GM23338 (cell line): ENCODE measurements around the gene ERBB4. TPM values are rescaled to one million over a fixed set of nuclear protein-coding genes. Genes with fewer than 3 reads are reported as not detected.

ENCODE experiments used
- ATAC-seq: fragments of 200-7000 bp; cut with Tn5 transposase; 3 replicates; pipeline ENCODE4 v1.9.1; 2020
- DNase-seq: peaks from one replicate; pipeline ENCODE4 v3.0.0-alpha.2; 2015; ENCODE audit warnings: low spot score
- H2AFZ ChIP-seq: fragments of 200-600 bp; sonication (generic); 2 replicates; pipeline ENCODE4 v1.8.0; 2016; ENCODE audit warnings: antibody characterized with exemption, mild to moderate bottlenecking, moderate library complexity
- H3F3A ChIP-seq: fragments of 200-600 bp; sonication (generic); replicated peaks from 2 replicates; pipeline ENCODE4 v1.8.0; 2017; ENCODE audit warnings: antibody characterized with exemption, mixed run types, low read depth
- H3K27ac ChIP-seq: fragments of 200-600 bp; sonication (generic); 2 replicates; pipeline ENCODE4 v1.6.1; 2016; ENCODE audit warnings: low read depth
- H3K27me3 ChIP-seq: fragments of 200-600 bp; sonication (generic); 2 replicates; pipeline ENCODE4 v1.8.0; 2016; ENCODE audit warnings: mild to moderate bottlenecking, mixed run types, moderate library complexity; ENCODE audit not compliant: insufficient read depth
- H3K36me3 ChIP-seq: fragments of 200-600 bp; sonication (generic); 2 replicates; pipeline ENCODE4 v1.8.0; 2016; ENCODE audit warnings: mild to moderate bottlenecking; ENCODE audit not compliant: insufficient read depth
- H3K4me1 ChIP-seq: fragments of 200-600 bp; sonication (generic); 2 replicates; pipeline ENCODE4 v1.8.0; 2016; ENCODE audit warnings: mild to moderate bottlenecking, moderate library complexity; ENCODE audit not compliant: insufficient read depth
- H3K4me2 ChIP-seq: fragments of 200-600 bp; sonication (generic); 2 replicates; pipeline ENCODE4 v1.7.1; 2017; ENCODE audit warnings: mixed run types
- H3K4me3 ChIP-seq: fragments of 200-600 bp; sonication (generic); 2 replicates; pipeline ENCODE4 v1.6.1; 2016; ENCODE audit warnings: mixed run types
- H3K79me2 ChIP-seq: fragments of 200-600 bp; sonication (generic); replicated peaks from 2 replicates; pipeline ENCODE4 v1.8.0; 2017; ENCODE audit warnings: mild to moderate bottlenecking; ENCODE audit not compliant: insufficient read depth
- H3K9me2 ChIP-seq: fragments of 200-600 bp; sonication (generic); 2 replicates; pipeline ENCODE4 v1.8.0; 2017; ENCODE audit not compliant: insufficient read depth
- H4K20me1 ChIP-seq: fragments of 200-600 bp; sonication (generic); replicated peaks from 2 replicates; pipeline ENCODE4 v1.8.0; 2017; ENCODE audit warnings: mild to moderate bottlenecking; ENCODE audit not compliant: insufficient read depth
- H3K27ac Mint-ChIP-seq: 2 replicates; pipeline ENCODE4 v1.8.0; 2020; ENCODE audit warnings: inconsistent platforms, mild to moderate bottlenecking, moderate library complexity, mixed read lengths
- H3K27me3 Mint-ChIP-seq: 3 replicates; pipeline ENCODE4 v1.8.0; 2022; ENCODE audit warnings: low read depth, mild to moderate bottlenecking, moderate library complexity, mixed read lengths, inconsistent platforms; ENCODE audit not compliant: insufficient read depth, poor library complexity
- H3K36me3 Mint-ChIP-seq: 3 replicates; pipeline ENCODE4 v1.8.0; 2021; ENCODE audit warnings: low read depth, mild to moderate bottlenecking, inconsistent platforms, moderate library complexity, mixed read lengths
- H3K4me1 Mint-ChIP-seq: 3 replicates; pipeline ENCODE4 v1.8.0; 2020; ENCODE audit warnings: mild to moderate bottlenecking, inconsistent platforms, mixed read lengths
- H3K4me3 Mint-ChIP-seq: 3 replicates; pipeline ENCODE4 v1.8.0; 2021; ENCODE audit warnings: moderate library complexity, mild to moderate bottlenecking, inconsistent platforms, mixed read lengths
- H3K9me3 Mint-ChIP-seq: 3 replicates; pipeline ENCODE4 v1.8.0; 2020; ENCODE audit warnings: moderate library complexity, mild to moderate bottlenecking, inconsistent platforms, mixed read lengths
- CREB1 ChIP-seq: fragments of 250-450 bp; sonication (Bioruptor Pico); IDR thresholded peaks from 2 replicates; pipeline ENCODE4 v1.5.0; 2020; ENCODE audit warnings: low read depth, mild to moderate bottlenecking, moderate library complexity
- CTCF ChIP-seq, 2 experiments: fragments of 200-600 bp in 1 of 2; sonication (generic) in 1 of 2; conservative IDR thresholded peaks; 2 replicates each; pipeline versions ENCODE4 v1.5.1 to v1.6.1; 2016 to 2017; ENCODE audit warnings: antibody characterized with exemption in 2 of 2, low read depth in 2 of 2, mild to moderate bottlenecking in 2 of 2, moderate library complexity in 1 of 2
- ETS1 ChIP-seq: IDR thresholded peaks from 2 replicates; pipeline ENCODE4 v1.6.1; 2016; ENCODE audit warnings: antibody characterized with exemption
- EZH2phosphoT487 ChIP-seq: fragments of 200-600 bp; sonication (generic); IDR thresholded peaks from one replicate; pipeline ENCODE4 v1.8.1; 2018; ENCODE audit warnings: antibody characterized with exemption; ENCODE audit not compliant: unreplicated experiment
- JUNB ChIP-seq: IDR thresholded peaks from one replicate; pipeline ENCODE4 v1.6.1; 2016; ENCODE audit warnings: antibody characterized with exemption; ENCODE audit not compliant: unreplicated experiment
- NANOG ChIP-seq: IDR thresholded peaks from 2 replicates; pipeline ENCODE4 v1.6.1; 2016; ENCODE audit warnings: antibody characterized with exemption, borderline replicate concordance
- POLR2AphosphoS5 ChIP-seq: IDR thresholded peaks from 2 replicates; pipeline ENCODE4 v1.6.1; 2016; ENCODE audit warnings: antibody characterized with exemption, low read depth
- REST ChIP-seq: IDR thresholded peaks from one replicate; pipeline ENCODE4 v1.6.1; 2018; ENCODE audit warnings: antibody characterized with exemption; ENCODE audit not compliant: unreplicated experiment
- STAT1 ChIP-seq: IDR thresholded peaks from one replicate; pipeline ENCODE4 v1.6.1; 2016; ENCODE audit warnings: antibody characterized with exemption; ENCODE audit not compliant: unreplicated experiment
- ZNF114 ChIP-seq: fragments of 250-450 bp; sonication (Bioruptor Pico); IDR thresholded peaks from 2 replicates; pipeline ENCODE4 v1.5.0; 2020; ENCODE audit warnings: mild to moderate bottlenecking, moderate library complexity
- ZNF331 ChIP-seq: fragments of 250-450 bp; sonication (Bioruptor Pico); IDR thresholded peaks from 2 replicates; pipeline ENCODE4 v1.5.0; 2020; ENCODE audit warnings: low read depth, mild to moderate bottlenecking, moderate library complexity
- polyA plus RNA-seq: library from polyadenylated mRNA; unstranded; fragments of >200 nt; fragmentation: Nextera tagmentation; extraction: Ambion mirVana; gene quantifications from 2 replicates; pipeline ENCODE4 v1.2.1, GENCODE V29; 2016
- total RNA-seq: library from RNA; depleted of rRNA; stranded (reverse); fragments of >200 nt; shearing (Covaris generic); gene quantifications from 2 replicates; pipeline ENCODE4 v1.2.3, GENCODE V29; 2014

ERBB4 gene
- total and polyA plus RNA-seq, 2 experiments from 2014 or later, result 0.73 to 1.1 TPM

GRCh38 chr2:212392544-212392943 is 146.1 kb downstream of the ERBB4 start (continued):
- TF ChIP-seq CTCF (conservative IDR thresholded peaks at IDR 0.05; ENCODE audit: low read depth in 2 of 2), result no peak
- TF ChIP-seq ZNF331 (CRISPR knock-in tag), result no peak
- no peak for TF ChIP-seq JUNB
- TF ChIP-seq EZH2phosphoT487, result no peak
- TF ChIP-seq POLR2AphosphoS5, result no peak
- TF ChIP-seq REST, result no peak

GRCh38 chr2:212392043-212392442 is 146.6 kb downstream of the ERBB4 start:
- Histone ChIP-seq H4K20me1 (no peaks in the 10 kb centered on the region), H3K79me2 (no peaks in the 10 kb centered on the region), H3F3A (no peaks in the 10 kb centered on the region), H3K27ac (no peak overlapping the region), H3K4me3 (no peak overlapping the region), H3K4me2 (no peak overlapping the region), H3K9me2 (no peaks in the 10 kb centered on the region), H3K27me3 (no peaks in the 10 kb centered on the region), H3K36me3 (no peaks in the 10 kb centered on the region), H2AFZ (no peak overlapping the region), H3K4me1 (0 out of 2 replicates have a peak, but pooled peaks cover under 1% of the 10 kb centered on the region)
- DNase-seq (no peak), ATAC-seq (no peak)
- Mint-ChIP-seq H3K36me3 (no peaks in the 10 kb centered on the region), H3K4me3 (no peak overlapping the region), H3K27ac (no peak overlapping the region), H3K4me1 (peaks cover 5% of the 10 kb centered on the region; the same call in 1 of the 3 replicates), H3K9me3 (no peaks in the 10 kb centered on the region), H3K27me3 (peaks cover 2% of the 10 kb centered on the region)
- TF ChIP-seq STAT1 (no peak), POLR2AphosphoS5 (no peak), CTCF (conservative IDR thresholded peaks at IDR 0.05; ENCODE audit: low read depth in 2 of 2) (no peak), REST (no peak), CREB1 (no peak), NANOG (no peak), ZNF114 (CRISPR knock-in tag) (no peak), ETS1 (no peak), ZNF331 (CRISPR knock-in tag) (no peak)
